Measurements from ENCODE around the gene LMTK2.

GRCh38 chr7:98199131-98199530 lies 92.5 kb downstream of the LMTK2 start:
- TF ChIP-seq CTCF (IDR thresholded peaks at IDR 0.05; ENCODE audit: insufficient read depth, low read length, poor library complexity, severe bottlenecking) (no peak), EZH2phosphoT487 (conservative IDR thresholded peaks at IDR 0.05; ENCODE audit: low read length) (no peak)

All from SU-DHL-6 (cell line).